Cortex of kidney (tissue), 1 donor: ENCODE data around the gene SARS2.
A peak's percentile ranks its signal among the peaks of the same experiment; 100 is the strongest.
"Not testable (repeated sequence)": the region's sequence is repeated elsewhere in the genome, so short reads cannot be mapped to it uniquely, and the experiment has no call there.

Experiments used
- DNase-seq: peaks from one replicate; lab custom pipeline; 2025; lab: John Stamatoyannopoulos, UW

The SARS2 gene

GRCh38 chr19:38929929-38930775 lies at the start of gene SARS2:
Gene SARS2 (minus strand): TSS chr19:38930763. CDS start chr19:38930736, 27 bp downstream.
- DNase-seq = peak; percentile 96

- no peak for DNase-seq
Observed at GRCh38 chr19:38979812-38980211, 49.2 kb upstream of the SARS2 start.

- DNase-seq = no peak
Observed at GRCh38 chr19:38978326-38978689, 47.7 kb upstream of the SARS2 start.

GRCh38 chr19:38977445-38978325 lies 47.1 kb upstream of the SARS2 start:
- no peak for DNase-seq

- DNase-seq = no peak
Observed at GRCh38 chr19:38975861-38976271, 45.3 kb upstream of the SARS2 start.

GRCh38 chr19:38975214-38975860 lies 44.8 kb upstream of the SARS2 start, which contains the start of gene FBXO17:
Gene FBXO17 (minus strand): TSS chr19:38975742. CDS start chr19:38950319, 25,423 bp downstream.
- no peak for DNase-seq

GRCh38 chr19:38974624-38975213 lies 44.2 kb upstream of the SARS2 start:
- DNase-seq = no peak

- no peak for DNase-seq
Observed at GRCh38 chr19:38971672-38972071, 41.1 kb upstream of the SARS2 start.

- DNase-seq = no peak
Observed at GRCh38 chr19:38970664-38971532, 40.3 kb upstream of the SARS2 start.

GRCh38 chr19:38966149-38966548 lies 35.6 kb upstream of the SARS2 start:
- DNase-seq = not testable (repeated sequence)

- DNase-seq = no peak
Observed at GRCh38 chr19:38964738-38965137, 34.2 kb upstream of the SARS2 start.

GRCh38 chr19:38959618-38960017 lies 29.1 kb upstream of the SARS2 start:
- no peak for DNase-seq

- DNase-seq = no peak
Observed at GRCh38 chr19:38958301-38958700, 27.7 kb upstream of the SARS2 start.

- no peak for DNase-seq
Observed at GRCh38 chr19:38956264-38956663, 25.7 kb upstream of the SARS2 start.

- DNase-seq = no peak
Observed at GRCh38 chr19:38953677-38954076, 23.1 kb upstream of the SARS2 start.

GRCh38 chr19:38952395-38953165 lies 22.0 kb upstream of the SARS2 start:
- DNase-seq = no peak

- no peak for DNase-seq
Observed at GRCh38 chr19:38951187-38951586, 20.6 kb upstream of the SARS2 start.

- DNase-seq = no peak
Observed at GRCh38 chr19:38949580-38950367, 19.2 kb upstream of the SARS2 start.
